T47D (cell line): Measurements from ENCODE around the gene PMP22.

Source experiments
- DNase-seq, 2 experiments: peaks; one replicate each; pipeline versions ENCODE4 v3.0.0 to v3.0.0-alpha.2; 2011 to 2012; ENCODE audit warnings: low read depth in 1 of 2, low spot score in 1 of 2
- JUND ChIP-seq: IDR thresholded peaks from 2 replicates; pipeline ENCODE4 v1.6.1; 2012; ENCODE audit warnings: low read depth
- in situ Hi-C: cut with HindIII; loops from 2 replicates; pipeline ENCODE4 v1.10.0; 2016; ENCODE audit warnings: low sequenced_read_pairs, low pct_unique_long_range_greater_than_20kb

Gene PMP22

GRCh38 chr17:15289285-15290183 is 24.4 kb upstream of the PMP22 start:
- no peak for TF ChIP-seq JUND
- in situ Hi-C loops = no loop called here
- DNase-seq = no peak

DNA sequence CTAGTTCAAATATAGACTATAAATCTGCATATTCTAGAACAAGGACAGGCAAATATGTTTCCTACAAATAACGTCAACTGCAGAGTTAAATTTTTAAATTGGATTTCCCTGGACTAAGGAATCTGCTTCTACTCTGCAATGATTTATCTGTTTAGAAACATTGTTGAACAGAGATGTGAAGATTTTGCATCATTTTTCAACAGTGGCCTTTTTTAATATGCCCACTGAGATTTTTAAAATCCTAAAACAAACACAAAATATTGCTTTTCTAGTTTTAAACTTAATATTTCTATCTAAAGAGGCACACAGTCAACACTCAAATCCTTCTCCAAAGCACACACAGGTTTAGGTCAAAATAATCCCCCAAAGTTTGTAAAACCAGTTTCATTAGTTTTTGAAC is 23.7 kb upstream of the PMP22 start:
- in situ Hi-C loops = no loop called here
- no peak for TF ChIP-seq JUND
- no peak for DNase-seq

DNA sequence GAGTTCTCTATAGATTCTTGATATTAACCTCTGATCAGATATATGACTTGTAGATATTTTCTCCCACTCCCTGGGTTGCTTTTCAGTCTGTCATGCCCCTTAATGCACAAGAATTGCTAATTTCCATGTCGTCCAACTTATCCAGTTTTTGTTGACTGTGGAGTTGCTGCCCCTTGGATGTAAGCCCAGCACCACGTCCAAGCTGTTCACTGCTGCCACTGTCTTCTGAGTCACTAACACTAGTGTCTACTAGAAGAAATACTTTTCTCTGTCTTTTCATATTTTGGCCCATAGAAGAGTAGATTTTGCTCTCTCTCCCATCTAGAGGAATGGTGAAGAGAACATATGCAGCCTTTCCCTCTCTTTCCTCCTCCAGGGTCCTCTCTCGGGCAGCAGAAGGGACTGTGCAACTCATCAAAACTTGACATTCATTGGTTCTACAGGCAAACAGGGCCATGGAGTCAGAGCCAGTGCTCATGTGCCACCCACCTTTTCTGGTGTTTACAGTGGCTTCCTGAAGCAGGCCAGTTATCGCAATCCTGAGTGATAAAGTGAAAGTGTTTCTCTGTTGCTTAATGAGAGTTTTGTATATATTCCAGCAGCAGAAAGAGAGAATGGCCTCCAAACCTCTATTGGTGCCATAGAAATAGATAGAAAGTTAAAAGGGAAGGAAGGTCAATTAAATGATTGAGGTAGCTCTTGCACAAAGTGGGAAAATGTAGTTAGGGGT is 22.6 kb upstream of the PMP22 start:
- in situ Hi-C loops = no loop called here
- no peak for TF ChIP-seq JUND
- no peak for DNase-seq

- no peak for TF ChIP-seq JUND
- in situ Hi-C loops = no loop called here
- DNase-seq = no peak
These were observed 20.3 kb upstream of the PMP22 start for GRCh38 chr17:15285466-15285865.

DNA sequence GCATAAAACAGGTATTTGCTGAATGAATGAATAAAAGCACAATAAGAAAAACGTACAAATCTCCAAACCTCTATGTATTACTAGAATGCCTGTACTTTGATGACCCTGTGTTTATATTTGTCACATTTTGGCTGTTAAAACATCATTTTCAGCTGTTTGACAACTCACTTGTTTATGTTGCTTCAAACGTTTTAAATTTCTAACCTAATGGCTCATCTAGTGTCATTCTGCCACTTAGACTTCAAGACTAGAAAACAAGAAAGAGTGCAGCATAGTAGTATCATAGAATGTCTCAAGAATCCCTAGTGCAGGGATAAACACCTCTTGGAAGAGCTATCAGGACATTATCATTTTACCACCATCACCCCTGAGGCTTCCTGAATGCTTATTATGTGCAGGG is 19.4 kb upstream of the PMP22 start:
- no peak for DNase-seq
- no peak for TF ChIP-seq JUND
- in situ Hi-C loops = no loop called here

- in situ Hi-C loops = no loop called here
- no peak for TF ChIP-seq JUND
- no peak for DNase-seq
These were observed 19.0 kb upstream of the PMP22 start for GRCh38 chr17:15284107-15284506.

- TF ChIP-seq JUND = no peak
- DNase-seq = no peak
- in situ Hi-C loops = no loop called here
These were observed 16.8 kb upstream of the PMP22 start for GRCh38 chr17:15281909-15282308.

DNA sequence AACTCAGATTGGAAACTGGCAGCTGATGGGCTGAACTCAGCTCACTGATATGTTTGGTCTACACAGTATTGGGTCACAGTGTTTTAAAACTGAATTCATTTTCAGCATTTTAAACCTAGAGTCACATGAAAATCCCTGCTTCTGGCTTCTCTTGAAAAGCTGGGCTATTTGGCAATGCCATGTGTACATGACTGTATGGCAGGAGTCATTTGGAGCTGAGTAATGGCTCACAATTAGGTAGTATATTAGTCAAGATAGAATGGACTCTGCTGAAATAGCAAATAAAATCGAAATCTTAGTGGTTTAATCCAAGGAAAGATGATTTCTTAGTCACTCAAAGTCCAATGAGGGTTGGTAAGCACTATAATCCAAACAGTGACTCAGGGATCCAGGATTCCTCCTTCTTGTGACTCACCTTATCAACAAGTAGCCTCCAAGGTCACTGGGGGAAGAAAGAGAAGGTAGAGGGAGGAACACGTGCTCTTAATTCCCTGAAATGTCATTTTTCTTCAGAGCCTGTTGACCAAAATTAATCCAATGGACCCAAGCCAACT is 13.9 kb upstream of the PMP22 start:
- in situ Hi-C loops = no loop called here
- DNase-seq = no peak
- TF ChIP-seq JUND = no peak

- in situ Hi-C loops = no loop called here
- DNase-seq = no peak
- no peak for TF ChIP-seq JUND
These were observed 13.3 kb upstream of the PMP22 start for GRCh38 chr17:15278380-15278779.

- TF ChIP-seq JUND = no peak
- in situ Hi-C loops = no loop called here
- DNase-seq = no peak
These were observed 8.9 kb upstream of the PMP22 start for GRCh38 chr17:15274017-15274416.

DNA sequence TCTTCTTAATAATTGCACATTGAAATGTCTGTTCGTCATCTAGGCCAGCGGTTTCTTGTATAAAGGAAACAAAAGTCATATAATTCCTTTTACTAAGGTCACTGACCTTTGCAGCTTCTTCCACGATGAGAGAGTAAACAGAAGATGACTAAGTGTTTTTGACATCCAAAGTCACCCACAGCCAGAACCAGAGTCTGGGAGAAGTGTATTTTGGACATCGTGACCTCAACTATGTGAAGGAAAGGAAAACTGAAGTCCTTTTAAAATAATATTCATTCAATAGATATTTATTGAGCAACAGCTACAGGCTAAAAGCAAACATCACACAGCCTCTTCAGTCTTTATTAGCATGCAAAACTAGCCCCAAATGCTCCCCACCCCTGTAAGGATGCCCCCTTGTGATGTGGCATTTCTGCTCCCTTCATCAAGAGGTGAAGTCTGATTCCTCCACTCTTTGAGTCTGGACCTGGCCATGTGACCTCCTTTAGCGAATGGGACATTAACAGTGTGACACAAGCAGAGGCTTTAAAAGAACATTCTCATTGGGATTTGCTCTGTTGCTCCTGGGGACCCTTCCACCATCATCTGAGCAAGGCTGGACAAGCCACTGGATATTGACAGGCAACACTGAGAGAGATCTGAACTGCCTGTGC is 8.1 kb upstream of the PMP22 start:
- no peak for TF ChIP-seq JUND
- in situ Hi-C loops = no loop called here

DNA sequence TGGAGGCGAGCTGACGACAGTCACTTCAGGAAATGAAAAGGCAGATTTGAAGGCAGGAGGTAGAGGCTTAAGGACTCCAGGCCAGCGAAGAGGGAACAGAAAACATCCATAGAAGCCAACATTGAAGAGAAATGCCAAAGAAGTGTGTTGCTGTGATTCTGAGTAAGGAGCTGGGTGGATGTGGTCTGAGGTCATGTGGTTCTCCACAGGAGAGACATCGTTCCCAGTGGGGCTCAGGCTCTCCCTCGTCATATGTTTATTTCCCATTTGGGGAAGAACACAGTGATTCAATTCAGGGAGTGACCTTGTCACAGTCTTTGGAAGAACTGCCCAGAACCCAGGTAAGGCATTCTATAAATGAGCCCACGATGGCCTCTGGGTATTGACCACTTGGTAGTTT is 6.6 kb upstream of the PMP22 start:
- no peak for DNase-seq
- in situ Hi-C loops = no loop called here
- no peak for TF ChIP-seq JUND

More for the DNA sequence above, 8.1 kb upstream of the PMP22 start:
- no peak for DNase-seq
